CD14-positive monocyte (primary cell): ENCODE data around the gene SAMD3. TPM values are rescaled to one million over a fixed set of nuclear protein-coding genes. Genes with fewer than 3 reads are reported as not detected.
"Not testable (repeated sequence)": the region's sequence is repeated elsewhere in the genome, so short reads cannot be mapped to it uniquely, and the experiment has no call there.

Source experiments
- DNase-seq, 3 donors: peaks; one replicate each; pipeline ENCODE4 v3.0.0-alpha.2; 2011 to 2022
- H2AFZ ChIP-seq: 2 replicates; pipeline ENCODE4 v1.6.0; 2012; ENCODE audit warnings: mild to moderate bottlenecking, low read depth, low read length, inconsistent platforms; ENCODE audit not compliant: insufficient read depth, poor library complexity, severe bottlenecking
- H3K27ac ChIP-seq, 2 donors: 1 replicate in 1 of 2; 2 replicates in 1 of 2; pipeline ENCODE4 v1.5.1; 2012 to 2013; ENCODE audit warnings: low read length in 2 of 2, control low read depth in 1 of 2, inconsistent platforms in 1 of 2, low read depth in 1 of 2, mild to moderate bottlenecking in 1 of 2
- H3K27me3 ChIP-seq, 2 donors: one replicate each; pipeline versions ENCODE4 v1.6.0 to v1.6.1; 2011 to 2013; ENCODE audit warnings: low read length in 2 of 2; ENCODE audit not compliant: control insufficient read depth in 2 of 2, insufficient read depth in 2 of 2
- H3K36me3 ChIP-seq, 2 donors: replicated peaks in 1 of 2; 1 replicate in 1 of 2; 2 replicates in 1 of 2; pipeline versions ENCODE4 v1.5.1 to v1.6.1; 2012 to 2013; ENCODE audit warnings: low read length in 2 of 2, control low read depth in 1 of 2, inconsistent platforms in 1 of 2, mild to moderate bottlenecking in 1 of 2; ENCODE audit not compliant: insufficient read depth in 2 of 2, control insufficient read depth in 1 of 2
- H3K4me1 ChIP-seq, 2 donors: 1 replicate in 1 of 2; 2 replicates in 1 of 2; pipeline versions ENCODE4 v1.5.1 to v1.6.1; 2012 to 2013; ENCODE audit warnings: low read length in 2 of 2, control low read depth in 1 of 2, inconsistent platforms in 1 of 2, mild to moderate bottlenecking in 1 of 2, moderate library complexity in 1 of 2; ENCODE audit not compliant: insufficient read depth in 2 of 2, control insufficient read depth in 1 of 2
- H3K4me2 ChIP-seq: replicated peaks from 2 replicates; pipeline ENCODE3; 2012; ENCODE audit warnings: low read length, moderate library complexity, mild to moderate bottlenecking; ENCODE audit not compliant: poor library complexity, severe bottlenecking; ENCODE audit errors: extremely low read depth
- H3K4me3 ChIP-seq, 3 experiments: fragments of 200-600 bp in 1 of 3; sonication (generic) in 1 of 3; replicated peaks in 1 of 3; 1 replicate in 2 of 3; 2 replicates in 1 of 3; pipeline ENCODE4 v1.5.1; 2011 to 2013; ENCODE audit warnings: low read length in 3 of 3, mild to moderate bottlenecking in 3 of 3, control low read depth in 2 of 3, low read depth in 2 of 3, inconsistent platforms in 1 of 3, moderate library complexity in 1 of 3
- H3K79me2 ChIP-seq: 2 replicates; pipeline ENCODE4 v1.6.0; 2012; ENCODE audit warnings: mild to moderate bottlenecking, control low read depth, inconsistent platforms, low read length, moderate library complexity; ENCODE audit not compliant: insufficient read depth
- H3K9ac ChIP-seq: 2 replicates; pipeline ENCODE4 v1.6.0; 2017; ENCODE audit warnings: low read length, mild to moderate bottlenecking; ENCODE audit not compliant: insufficient read depth, poor library complexity, severe bottlenecking
- H3K9me3 ChIP-seq, 2 donors: replicated peaks in 1 of 2; 1 replicate in 1 of 2; 2 replicates in 1 of 2; pipeline versions ENCODE4 v1.5.1 to v1.6.1; 2012 to 2013; ENCODE audit warnings: low read length in 2 of 2, control low read depth in 1 of 2; ENCODE audit not compliant: control insufficient read depth in 1 of 2, insufficient read depth in 1 of 2
- H4K20me1 ChIP-seq: 2 replicates; pipeline ENCODE4 v1.6.0; 2012; ENCODE audit warnings: mild to moderate bottlenecking, low read length, control low read depth, moderate library complexity; ENCODE audit not compliant: insufficient read depth
- H3K27ac Mint-ChIP-seq, 7 donors: one replicate each; pipeline ENCODE4 v1.8.0; 2020; ENCODE audit warnings: mild to moderate bottlenecking in 7 of 7, mixed read lengths in 7 of 7, moderate library complexity in 6 of 7, inconsistent platforms in 2 of 7
- H3K27me3 Mint-ChIP-seq, 3 donors: one replicate each; pipeline ENCODE4 v1.8.0; 2021 to 2022; ENCODE audit warnings: low read depth in 3 of 3, mild to moderate bottlenecking in 3 of 3, mixed read lengths in 3 of 3, moderate library complexity in 3 of 3, inconsistent platforms in 1 of 3
- H3K36me3 Mint-ChIP-seq, 2 donors: one replicate each; pipeline ENCODE4 v1.8.0; 2020; ENCODE audit warnings: mixed read lengths in 2 of 2, inconsistent platforms in 1 of 2, mild to moderate bottlenecking in 1 of 2
- H3K4me1 Mint-ChIP-seq: one replicate; pipeline ENCODE4 v1.8.0; 2020; ENCODE audit warnings: mild to moderate bottlenecking, mixed read lengths
- H3K4me3 Mint-ChIP-seq, 2 donors: one replicate each; pipeline ENCODE4 v1.8.0; 2020; ENCODE audit warnings: mild to moderate bottlenecking in 2 of 2, mixed read lengths in 2 of 2, moderate library complexity in 1 of 2
- H3K9me3 Mint-ChIP-seq, 7 donors: one replicate each; pipeline ENCODE4 v1.8.0; 2020 to 2022; ENCODE audit warnings: mixed read lengths in 7 of 7, mild to moderate bottlenecking in 6 of 7, moderate library complexity in 6 of 7, inconsistent platforms in 2 of 7
- WGBS: methylation state at CpG from one replicate; pipeline ENCODE4 v1.1.5; 2013; ENCODE audit warnings: missing lambda C conversion rate; ENCODE audit not compliant: insufficient coverage; 5-methylcytosine and 5-hydroxymethylcytosine counted together
- intact Hi-C, 2 donors: fragments of 100-400 bp; cut with micrococcal nuclease; formaldehyde crosslinking; loops; one replicate each; pipeline versions ENCODE4 v1.15.0 to v1.15.1; 2023
- polyA minus RNA-seq: library from RNA; depleted of rRNA, polyadenylated mRNA; stranded (reverse); fragments of >200 nt; gene quantifications from 2 replicates; pipeline ENCODE4 v1.2.3, GENCODE V29; 2012
- polyA plus RNA-seq, 3 donors: library from polyadenylated mRNA; depleted of rRNA in 1 of 3; unstranded in 2 of 3; stranded (reverse) in 1 of 3; fragments of 300-500 nt in 2 of 3; fragments of >200 nt in 1 of 3; fragmentation: Illumina TruSeq in 2 of 3; gene quantifications; 1 replicate in 2 of 3; 2 replicates in 1 of 3; pipeline ENCODE4 v1.2.3, GENCODE V29; 2012 to 2021
- total RNA-seq, 12 experiments: library from RNA in 1 of 12; stranded (reverse) in 1 of 12; fragments of 120-200 nt in 1 of 12; gene quantifications; one replicate each; pipeline ENCODE4 v1.2.4 and lab custom pipeline; 2013 to 2026; ENCODE audit warnings: mixed read lengths in 6 of 12, inconsistent platforms in 1 of 12
- TF ChIP-seq, protein P1 (sequence below): fragments of 200-600 bp; IDR thresholded peaks from one replicate; pipeline ENCODE4 v1.8.0; 2022; ENCODE audit warnings: antibody characterized with exemption, mild to moderate bottlenecking

The SAMD3 gene, protein sequence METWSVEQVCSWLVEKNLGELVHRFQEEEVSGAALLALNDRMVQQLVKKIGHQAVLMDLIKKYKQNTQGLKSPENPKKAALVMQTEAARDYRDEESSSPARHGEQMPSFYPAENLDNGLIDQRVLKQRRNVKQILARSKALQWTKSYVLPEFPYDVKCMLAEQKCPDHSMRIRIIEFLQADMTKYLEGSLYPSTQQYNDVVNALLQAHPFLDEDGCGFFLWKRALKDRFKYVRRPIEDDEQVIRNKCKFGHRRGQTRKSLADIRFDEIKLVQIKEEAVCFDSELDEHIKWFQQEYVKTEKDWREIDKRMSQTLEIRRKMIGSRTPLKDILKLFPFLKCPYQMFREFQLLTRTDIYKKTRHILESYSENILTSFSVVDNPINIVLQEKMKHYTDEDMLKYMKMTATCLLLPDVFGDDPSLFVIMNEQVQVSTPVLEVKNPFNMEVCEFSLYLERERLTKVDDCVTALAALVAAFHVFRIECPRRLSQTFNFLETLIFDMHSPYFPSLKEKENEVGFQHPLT
- total RNA-seq (2013) = 0.17 TPM
- polyA plus RNA-seq = under 1 TPM in 2 of 3 donors, not detected in 1; 0.33 to 0.49 TPM
- polyA minus RNA-seq = not detected in 2 replicates
- 0 to 2.3 (median 0.06) reads per million in 11 experiments for total RNA-seq (lab: John Stamatoyannopoulos, UW)

DNA sequence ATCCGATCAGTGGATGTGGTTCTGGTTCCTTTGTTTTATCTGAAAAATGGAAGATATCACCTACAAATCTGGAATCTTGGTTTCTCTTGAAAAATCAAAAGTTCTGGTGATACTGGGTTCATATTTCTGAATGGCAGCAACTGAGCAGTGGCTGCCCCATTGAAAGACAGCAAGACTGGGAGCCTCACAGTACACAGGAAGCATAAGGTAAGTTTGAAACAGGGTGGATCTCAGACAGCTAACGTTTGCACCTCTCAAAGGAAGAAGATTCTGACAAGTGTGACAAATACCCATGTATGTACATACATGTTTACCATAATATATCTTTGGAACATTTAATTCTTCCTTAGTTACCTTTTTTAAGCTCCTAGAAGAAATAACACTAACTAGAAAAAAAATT lies at the start of gene SAMD3:
Gene SAMD3 (minus strand): TSS at position 177 of the 400 bp plus-strand sequence. CDS start 7,678 bp downstream, outside the sequence.
- no peak within 1 kb of the TSS for H3K4me3 Mint-ChIP-seq
- no peaks in the 10 kb centered on the region for H3K4me1 Mint-ChIP-seq
- no peak for DNase-seq
- H3K27ac Mint-ChIP-seq = no peak within 1 kb of the TSS
- TF ChIP-seq, protein P1, sequence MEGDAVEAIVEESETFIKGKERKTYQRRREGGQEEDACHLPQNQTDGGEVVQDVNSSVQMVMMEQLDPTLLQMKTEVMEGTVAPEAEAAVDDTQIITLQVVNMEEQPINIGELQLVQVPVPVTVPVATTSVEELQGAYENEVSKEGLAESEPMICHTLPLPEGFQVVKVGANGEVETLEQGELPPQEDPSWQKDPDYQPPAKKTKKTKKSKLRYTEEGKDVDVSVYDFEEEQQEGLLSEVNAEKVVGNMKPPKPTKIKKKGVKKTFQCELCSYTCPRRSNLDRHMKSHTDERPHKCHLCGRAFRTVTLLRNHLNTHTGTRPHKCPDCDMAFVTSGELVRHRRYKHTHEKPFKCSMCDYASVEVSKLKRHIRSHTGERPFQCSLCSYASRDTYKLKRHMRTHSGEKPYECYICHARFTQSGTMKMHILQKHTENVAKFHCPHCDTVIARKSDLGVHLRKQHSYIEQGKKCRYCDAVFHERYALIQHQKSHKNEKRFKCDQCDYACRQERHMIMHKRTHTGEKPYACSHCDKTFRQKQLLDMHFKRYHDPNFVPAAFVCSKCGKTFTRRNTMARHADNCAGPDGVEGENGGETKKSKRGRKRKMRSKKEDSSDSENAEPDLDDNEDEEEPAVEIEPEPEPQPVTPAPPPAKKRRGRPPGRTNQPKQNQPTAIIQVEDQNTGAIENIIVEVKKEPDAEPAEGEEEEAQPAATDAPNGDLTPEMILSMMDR = no peak
- Histone ChIP-seq H3K27ac (no peak within 1 kb of the TSS), H2AFZ (no peak within 1 kb of the TSS), H4K20me1 (no peaks in the 10 kb centered on the region), H3K79me2 (no peaks in the 10 kb centered on the region), H3K4me3 (no peak within 1 kb of the TSS), H3K27me3 (no peaks in the 10 kb centered on the region), H3K36me3 (no peaks in the 10 kb centered on the region), H3K4me1 (no peaks in the 10 kb centered on the region), H3K4me2 (no peak within 1 kb of the TSS), H3K9me3 (peaks cover 4 to 6% of the 10 kb centered on the region in 2 donors), H3K9ac (no peak within 1 kb of the TSS)
- WGBS = no CpG with 5 or more reads among the region's 2 CpGs
- peaks cover 2 to 15% (median 6%) of the 10 kb centered on the region in 7 donors for H3K9me3 Mint-ChIP-seq
- intact Hi-C loops = no loop called here
- no peaks in the 10 kb centered on the region for H3K36me3 Mint-ChIP-seq
- no peaks in the 10 kb centered on the region for H3K27me3 Mint-ChIP-seq

DNA sequence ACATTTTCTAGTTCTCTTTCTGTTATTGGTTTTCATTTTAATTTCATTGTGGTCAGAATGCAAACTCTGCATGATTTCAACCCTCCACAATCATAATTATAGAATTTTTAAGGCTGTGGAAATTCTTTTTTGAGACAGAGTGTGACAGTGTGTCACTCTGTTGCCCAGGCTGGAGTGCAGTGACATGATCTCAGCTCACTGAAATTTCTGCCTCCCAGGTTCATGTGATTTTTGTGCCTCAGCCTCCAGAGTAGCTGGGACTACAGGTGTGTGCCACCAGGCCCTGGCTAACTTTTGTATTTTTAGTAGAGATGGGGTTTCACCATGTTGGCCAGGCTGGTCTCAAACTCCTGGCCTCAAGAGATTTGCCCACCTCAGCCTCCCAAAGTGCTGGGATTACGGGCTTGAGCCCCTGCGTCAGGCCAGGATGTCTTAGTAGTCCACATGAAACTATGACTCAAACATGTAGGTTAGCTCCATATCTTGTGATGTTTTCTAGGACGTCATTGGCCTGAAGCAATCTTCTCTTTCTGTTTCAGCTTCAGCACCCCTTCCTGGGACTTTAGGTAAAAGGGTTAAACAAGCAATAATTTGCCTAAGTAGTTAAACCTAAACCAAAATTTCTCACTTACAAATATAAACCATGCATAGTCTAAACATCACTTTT lies 47.4 kb upstream of the SAMD3 start:
- TF ChIP-seq, protein P1 = no peak
- intact Hi-C loops = no loop called here
- no peak for DNase-seq
- Histone ChIP-seq H3K36me3 (no peaks in the 10 kb centered on the region), H3K79me2 (no peaks in the 10 kb centered on the region), H4K20me1 (no peaks in the 10 kb centered on the region), H3K4me1 (no peaks in the 10 kb centered on the region), H2AFZ (no peak overlapping the region), H3K27me3 (no peaks in the 10 kb centered on the region), H3K9ac (no peak overlapping the region), H3K27ac (no peak overlapping the region), H3K4me2 (no peak overlapping the region), H3K4me3 (no peak overlapping the region), H3K9me3 (peaks cover 13 to 21% of the 10 kb centered on the region in 2 donors)
- H3K4me1 Mint-ChIP-seq = no peaks in the 10 kb centered on the region
- no peaks in the 10 kb centered on the region for H3K36me3 Mint-ChIP-seq
- WGBS = 63% methylated on average over 2 of the region's 3 CpGs
- peaks cover 0 to 33% (median 22%) of the 10 kb centered on the region in 7 donors for H3K9me3 Mint-ChIP-seq
- H3K27ac Mint-ChIP-seq = no peak overlapping the region
- H3K27me3 Mint-ChIP-seq = no peaks in the 10 kb centered on the region
- no peak overlapping the region for H3K4me3 Mint-ChIP-seq

DNA sequence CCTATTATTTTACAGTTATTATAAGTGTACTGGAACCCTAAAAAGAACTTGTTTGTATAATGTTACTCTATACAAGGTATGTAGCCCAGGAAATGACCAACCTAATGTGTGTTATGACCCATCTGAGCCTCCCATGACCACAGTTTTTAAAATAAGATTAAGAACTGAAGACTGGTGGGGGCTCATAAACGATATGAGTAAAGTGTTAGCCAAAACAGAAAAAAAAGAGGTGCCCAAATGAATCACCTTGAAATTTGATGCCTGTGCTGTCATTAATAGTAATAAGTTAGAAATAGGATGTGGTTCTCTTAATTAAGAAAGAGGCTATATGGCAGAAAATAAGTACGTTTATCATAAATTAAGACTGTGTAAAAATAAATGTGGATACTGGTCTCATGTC lies 42.8 kb upstream of the SAMD3 start:
- H3K27ac ChIP-seq, H3K4me3 Mint-ChIP-seq, H3K4me3 ChIP-seq, H3K4me1 Mint-ChIP-seq, H3K27me3 ChIP-seq, H3K27ac Mint-ChIP-seq, H3K36me3 Mint-ChIP-seq, H3K36me3 ChIP-seq, DNase-seq, H3K9ac ChIP-seq, intact Hi-C loops, H3K27me3 Mint-ChIP-seq, H3K4me1 ChIP-seq, H3K79me2 ChIP-seq, H2AFZ ChIP-seq, H4K20me1 ChIP-seq, H3K4me2 ChIP-seq: not testable (repeated sequence)
- WGBS = no CpG with 5 or more reads among the region's 2 CpGs
- H3K9me3 ChIP-seq = peaks cover 0 to 21% of the 10 kb centered on the region in 2 donors
- peaks cover 10 to 31% (median 24%) of the 10 kb centered on the region in 7 donors for H3K9me3 Mint-ChIP-seq
